Measurements from ENCODE around the gene TICAM2. TPM values are rescaled to one million over a fixed set of nuclear protein-coding genes. Genes with fewer than 3 reads are reported as not detected.

TICAM2 gene
- total and polyA plus RNA-seq, 2 donors (not counting 1 experiment from before 2014, with no cell fraction given) = 0.55 to 5.4 TPM

DNA sequence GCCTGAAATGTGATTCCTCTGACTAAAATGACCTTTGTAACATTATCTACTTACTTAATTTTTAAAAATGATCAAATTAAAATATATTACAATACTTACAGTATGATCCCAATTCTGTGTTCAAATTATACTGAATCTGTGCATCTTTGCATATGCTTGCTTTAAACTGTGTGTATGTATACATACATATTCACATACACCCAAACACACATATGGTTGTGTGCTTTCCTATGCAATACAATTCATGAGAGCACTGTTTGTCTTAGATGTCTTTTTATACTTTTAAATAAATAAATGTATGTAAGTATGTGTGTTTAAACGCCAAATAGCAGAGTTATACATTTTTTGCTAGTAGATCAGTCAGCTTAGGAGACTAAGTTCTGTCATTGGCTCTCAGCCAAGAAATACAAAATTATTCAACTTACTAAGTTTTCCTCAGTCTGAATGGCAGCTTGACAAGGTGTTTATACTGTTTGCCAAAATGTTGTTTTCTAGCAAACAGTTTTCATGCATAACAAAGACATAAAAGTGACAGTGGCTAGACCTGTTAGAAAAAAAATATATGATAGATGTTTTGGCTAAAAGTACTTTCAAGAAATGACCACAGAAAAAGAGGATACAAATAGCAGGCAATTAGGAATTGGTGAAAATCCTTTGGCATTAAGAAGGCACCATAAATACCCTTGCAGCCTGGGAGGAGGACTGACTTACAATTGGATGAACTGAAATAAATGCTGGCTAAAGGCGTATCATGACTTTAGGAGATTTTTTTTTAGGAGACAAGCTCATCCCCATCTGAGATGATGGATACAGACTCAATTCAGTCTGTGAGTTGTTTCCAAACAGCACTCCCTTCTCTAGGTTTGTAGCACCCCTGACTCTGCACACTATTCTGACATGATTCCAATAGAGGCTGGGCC is 7.9 kb downstream of the TICAM2 start:
- no peak overlapping the region for H3K4me3 Mint-ChIP-seq
- Histone ChIP-seq H2AFZ (ENCODE audit: insufficient read depth, low read depth, low read length, poor library complexity, severe bottlenecking) (no peak overlapping the region), H3K4me3 (ENCODE audit: control extremely low read depth in 1 of 5, extremely low read depth in 1 of 5, insufficient read depth in 1 of 5, low read depth in 2 of 5, low read length in 4 of 5) (no peak overlapping the region), H4K20me1 (ENCODE audit: control insufficient read depth, insufficient read depth, low read length, poor library complexity, severe bottlenecking) (no peaks in the 10 kb centered on the region), H3K36me3 (replicated peaks in 1 of 2; ENCODE audit: control extremely low read depth in 1 of 2, control insufficient read depth in 1 of 2, extremely low read depth in 1 of 2, insufficient read depth in 2 of 2, low read length in 1 of 2) (no peaks in the 10 kb centered on the region), H3K27me3 (replicated peaks in 1 of 4; ENCODE audit: control extremely low read depth in 1 of 4, control insufficient read depth in 3 of 4, insufficient read depth in 4 of 4, low read length in 3 of 4) (no peaks in the 10 kb centered on the region), H3K27ac (ENCODE audit: low read length in 2 of 2) (no peak overlapping the region), H3K4me2 (replicated peaks; ENCODE audit: low read depth, low read length, poor library complexity, severe bottlenecking) (no peak overlapping the region), H3K4me1 (ENCODE audit: control insufficient read depth in 2 of 2, insufficient read depth in 2 of 2, low read length in 2 of 2) (peaks cover under 1 to 3% of the 10 kb centered on the region in 2 donors), H3K9ac (ENCODE audit: low read length) (no peak overlapping the region), H3K79me2 (ENCODE audit: control insufficient read depth, insufficient read depth, low read length) (peaks cover 53% of the 10 kb centered on the region), H3K9me3 (ENCODE audit: control extremely low read depth in 1 of 3, control insufficient read depth in 2 of 3, insufficient read depth in 1 of 3, low read length in 2 of 3) (no peaks in the 10 kb centered on the region)
- H3K27me3 Mint-ChIP-seq = no peaks in the 10 kb centered on the region
- TF ChIP-seq, protein P1, sequence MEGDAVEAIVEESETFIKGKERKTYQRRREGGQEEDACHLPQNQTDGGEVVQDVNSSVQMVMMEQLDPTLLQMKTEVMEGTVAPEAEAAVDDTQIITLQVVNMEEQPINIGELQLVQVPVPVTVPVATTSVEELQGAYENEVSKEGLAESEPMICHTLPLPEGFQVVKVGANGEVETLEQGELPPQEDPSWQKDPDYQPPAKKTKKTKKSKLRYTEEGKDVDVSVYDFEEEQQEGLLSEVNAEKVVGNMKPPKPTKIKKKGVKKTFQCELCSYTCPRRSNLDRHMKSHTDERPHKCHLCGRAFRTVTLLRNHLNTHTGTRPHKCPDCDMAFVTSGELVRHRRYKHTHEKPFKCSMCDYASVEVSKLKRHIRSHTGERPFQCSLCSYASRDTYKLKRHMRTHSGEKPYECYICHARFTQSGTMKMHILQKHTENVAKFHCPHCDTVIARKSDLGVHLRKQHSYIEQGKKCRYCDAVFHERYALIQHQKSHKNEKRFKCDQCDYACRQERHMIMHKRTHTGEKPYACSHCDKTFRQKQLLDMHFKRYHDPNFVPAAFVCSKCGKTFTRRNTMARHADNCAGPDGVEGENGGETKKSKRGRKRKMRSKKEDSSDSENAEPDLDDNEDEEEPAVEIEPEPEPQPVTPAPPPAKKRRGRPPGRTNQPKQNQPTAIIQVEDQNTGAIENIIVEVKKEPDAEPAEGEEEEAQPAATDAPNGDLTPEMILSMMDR (IDR thresholded peaks at IDR 0.05) = no peak
- no peak for TF ChIP-seq EZH2 (IDR thresholded peaks at IDR 0.05; ENCODE audit: borderline replicate concordance, insufficient read depth, low read depth, low read length, poor library complexity, severe bottlenecking)
- no peak for DNase-seq
- no peak overlapping the region for H3K27ac Mint-ChIP-seq
- peaks cover 3% of the 10 kb centered on the region for H3K4me1 Mint-ChIP-seq
- intact Hi-C loops (cut with micrococcal nuclease) = no loop called here
- CTCF ChIA-PET = interaction anchor here (1.2 to 1.4 kb wide), 2 partner anchors 40 to 285 kb away, joined by 3 to 4 read pairs; no protein-coding TSS in a partner anchor
- H3K9me3 Mint-ChIP-seq (ENCODE audit: insufficient read depth) = no peaks in the 10 kb centered on the region
- 100% methylated on average over 1 of the region's 2 CpGs for WGBS (ENCODE audit: insufficient coverage)
- ATAC-seq (ENCODE audit: low read depth) = no peak
- POLR2A ChIA-PET = interaction anchor here (0.6 kb wide), 1 partner anchor 9 kb away, joined by 11 read pairs; no protein-coding TSS in a partner anchor

DNA sequence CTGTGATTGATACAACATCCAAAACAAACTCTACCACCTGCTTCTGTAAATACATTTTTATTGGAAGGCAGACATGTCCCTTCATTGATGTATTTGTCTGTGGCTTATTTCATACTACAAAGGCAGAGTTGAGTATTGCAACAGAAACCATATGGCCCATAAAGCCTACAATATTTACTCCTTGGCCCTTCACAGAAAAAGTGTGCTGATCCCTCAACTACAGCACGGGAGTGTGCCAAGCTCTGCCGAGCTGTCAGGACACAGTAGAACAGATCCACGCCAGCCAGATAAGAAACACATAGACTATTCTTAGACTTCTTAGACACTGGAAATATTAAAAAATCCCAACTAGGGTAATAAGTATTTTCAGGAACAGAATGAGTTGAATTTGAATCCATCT is 13.2 kb downstream of the TICAM2 start:
- H3K27ac Mint-ChIP-seq = no peak overlapping the region
- H3K9me3 ChIP-seq (ENCODE audit: control extremely low read depth in 1 of 3, control insufficient read depth in 2 of 3, insufficient read depth in 1 of 3, low read length in 2 of 3) = no peaks in the 10 kb centered on the region
- H3K27me3 ChIP-seq (replicated peaks in 1 of 4; ENCODE audit: control extremely low read depth in 1 of 4, control insufficient read depth in 3 of 4, insufficient read depth in 4 of 4, low read length in 3 of 4) = no peaks in the 10 kb centered on the region
- no peak overlapping the region for H3K4me3 ChIP-seq (ENCODE audit: control extremely low read depth in 1 of 5, extremely low read depth in 1 of 5, insufficient read depth in 1 of 5, low read depth in 2 of 5, low read length in 4 of 5)
- ChIA-PET POLR2A (no interaction called here), CTCF (interaction anchor here (1.0 to 5.5 kb wide), 10 partner anchors 8 to 1977 kb away, joined by 3 to 61 read pairs (median 5); partner anchors contain the start of gene CCDC112)
- WGBS (ENCODE audit: insufficient coverage) = 86% methylated on average over 1 of the region's 3 CpGs
- H4K20me1 ChIP-seq (ENCODE audit: control insufficient read depth, insufficient read depth, low read length, poor library complexity, severe bottlenecking) = peaks cover 12% of the 10 kb centered on the region
- TF ChIP-seq EZH2 (IDR thresholded peaks at IDR 0.05; ENCODE audit: borderline replicate concordance, insufficient read depth, low read depth, low read length, poor library complexity, severe bottlenecking) = no peak
- H3K4me2 ChIP-seq (replicated peaks; ENCODE audit: low read depth, low read length, poor library complexity, severe bottlenecking) = no peak overlapping the region
- H3K9ac ChIP-seq (ENCODE audit: low read length) = no peak overlapping the region
- intact Hi-C loops (cut with micrococcal nuclease) = loop anchor here (5.0 kb wide), 1 partner anchor 492 kb away; no protein-coding TSS in a partner anchor
- ATAC-seq (ENCODE audit: low read depth) (no peak), DNase-seq (no peak)
- no peak overlapping the region for H2AFZ ChIP-seq (ENCODE audit: insufficient read depth, low read depth, low read length, poor library complexity, severe bottlenecking)
- no peaks in the 10 kb centered on the region for H3K9me3 Mint-ChIP-seq (ENCODE audit: insufficient read depth)
- no peak overlapping the region for H3K4me3 Mint-ChIP-seq
- no peak overlapping the region for H3K27ac ChIP-seq (ENCODE audit: low read length in 2 of 2)
- H3K27me3 Mint-ChIP-seq = no peaks in the 10 kb centered on the region
- no peaks in the 10 kb centered on the region for H3K4me1 ChIP-seq (ENCODE audit: control insufficient read depth in 2 of 2, insufficient read depth in 2 of 2, low read length in 2 of 2)
- peaks cover 29% of the 10 kb centered on the region for H3K79me2 ChIP-seq (ENCODE audit: control insufficient read depth, insufficient read depth, low read length)
- H3K36me3 ChIP-seq (replicated peaks in 1 of 2; ENCODE audit: control extremely low read depth in 1 of 2, control insufficient read depth in 1 of 2, extremely low read depth in 1 of 2, insufficient read depth in 2 of 2, low read length in 1 of 2) = no peaks in the 10 kb centered on the region
- no peaks in the 10 kb centered on the region for H3K4me1 Mint-ChIP-seq

Data from B cell (primary cell).